Retinal pigment epithelial cell (primary cell): ENCODE measurements around the gene TASL.

Source experiments
- DNase-seq: peaks from one replicate; pipeline ENCODE4 v3.0.0-alpha.2; 2010; ENCODE audit warnings: low read depth
- H3K4me3 ChIP-seq: 2 replicates; pipeline ENCODE4 v1.5.1; 2011; ENCODE audit warnings: mild to moderate bottlenecking, low read length, control low read depth, moderate library complexity
- TF ChIP-seq, protein P1 (sequence below): conservative IDR thresholded peaks from 2 replicates; pipeline ENCODE4 v1.5.1; 2011; ENCODE audit warnings: low read depth, low read length, control low read depth, inconsistent platforms

Gene TASL

DNA sequence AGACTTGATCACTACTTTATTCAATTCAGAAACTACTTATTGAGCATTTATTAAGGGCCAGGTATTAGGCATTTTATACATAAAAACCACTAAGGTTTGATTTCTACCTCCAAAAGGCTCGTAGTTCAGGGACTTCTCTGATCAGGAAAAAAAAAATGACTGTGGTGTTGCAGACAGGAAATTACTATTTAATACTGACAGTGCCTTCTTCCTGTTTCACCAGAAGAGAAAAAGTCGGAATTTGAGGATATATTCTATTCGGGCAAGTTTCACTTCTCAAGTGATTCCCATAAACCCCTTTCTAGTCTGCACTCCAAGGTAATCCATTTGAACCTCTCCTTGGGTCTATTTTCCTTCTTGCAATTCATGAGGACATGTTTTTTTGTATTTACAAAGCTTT lies 15.3 kb upstream of the TASL start:
- DNase-seq, result no peak
- TF ChIP-seq, protein P1, sequence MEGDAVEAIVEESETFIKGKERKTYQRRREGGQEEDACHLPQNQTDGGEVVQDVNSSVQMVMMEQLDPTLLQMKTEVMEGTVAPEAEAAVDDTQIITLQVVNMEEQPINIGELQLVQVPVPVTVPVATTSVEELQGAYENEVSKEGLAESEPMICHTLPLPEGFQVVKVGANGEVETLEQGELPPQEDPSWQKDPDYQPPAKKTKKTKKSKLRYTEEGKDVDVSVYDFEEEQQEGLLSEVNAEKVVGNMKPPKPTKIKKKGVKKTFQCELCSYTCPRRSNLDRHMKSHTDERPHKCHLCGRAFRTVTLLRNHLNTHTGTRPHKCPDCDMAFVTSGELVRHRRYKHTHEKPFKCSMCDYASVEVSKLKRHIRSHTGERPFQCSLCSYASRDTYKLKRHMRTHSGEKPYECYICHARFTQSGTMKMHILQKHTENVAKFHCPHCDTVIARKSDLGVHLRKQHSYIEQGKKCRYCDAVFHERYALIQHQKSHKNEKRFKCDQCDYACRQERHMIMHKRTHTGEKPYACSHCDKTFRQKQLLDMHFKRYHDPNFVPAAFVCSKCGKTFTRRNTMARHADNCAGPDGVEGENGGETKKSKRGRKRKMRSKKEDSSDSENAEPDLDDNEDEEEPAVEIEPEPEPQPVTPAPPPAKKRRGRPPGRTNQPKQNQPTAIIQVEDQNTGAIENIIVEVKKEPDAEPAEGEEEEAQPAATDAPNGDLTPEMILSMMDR, result no peak
- H3K4me3 ChIP-seq, result no peak overlapping the region

DNA sequence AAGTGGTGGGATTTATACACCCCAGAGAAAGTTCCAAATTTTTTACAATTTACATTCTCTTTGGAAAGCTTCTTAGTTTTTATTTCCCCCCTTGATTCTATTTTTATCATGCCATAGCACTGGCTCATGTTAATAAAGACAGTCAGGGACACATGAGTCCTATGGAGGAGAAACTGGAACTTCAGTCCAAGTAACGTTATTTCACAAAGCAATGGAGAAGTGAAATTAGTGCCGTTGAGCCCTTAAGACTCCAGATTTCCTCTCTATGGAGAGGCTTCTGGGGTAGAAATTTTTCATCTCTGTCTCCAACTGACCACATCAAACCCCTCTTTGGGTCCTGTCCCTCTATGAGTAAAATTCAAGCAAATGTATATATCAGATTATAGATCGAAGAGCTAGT lies 12.8 kb upstream of the TASL start:
- no peak for DNase-seq
- TF ChIP-seq, protein P1, result no peak

DNA sequence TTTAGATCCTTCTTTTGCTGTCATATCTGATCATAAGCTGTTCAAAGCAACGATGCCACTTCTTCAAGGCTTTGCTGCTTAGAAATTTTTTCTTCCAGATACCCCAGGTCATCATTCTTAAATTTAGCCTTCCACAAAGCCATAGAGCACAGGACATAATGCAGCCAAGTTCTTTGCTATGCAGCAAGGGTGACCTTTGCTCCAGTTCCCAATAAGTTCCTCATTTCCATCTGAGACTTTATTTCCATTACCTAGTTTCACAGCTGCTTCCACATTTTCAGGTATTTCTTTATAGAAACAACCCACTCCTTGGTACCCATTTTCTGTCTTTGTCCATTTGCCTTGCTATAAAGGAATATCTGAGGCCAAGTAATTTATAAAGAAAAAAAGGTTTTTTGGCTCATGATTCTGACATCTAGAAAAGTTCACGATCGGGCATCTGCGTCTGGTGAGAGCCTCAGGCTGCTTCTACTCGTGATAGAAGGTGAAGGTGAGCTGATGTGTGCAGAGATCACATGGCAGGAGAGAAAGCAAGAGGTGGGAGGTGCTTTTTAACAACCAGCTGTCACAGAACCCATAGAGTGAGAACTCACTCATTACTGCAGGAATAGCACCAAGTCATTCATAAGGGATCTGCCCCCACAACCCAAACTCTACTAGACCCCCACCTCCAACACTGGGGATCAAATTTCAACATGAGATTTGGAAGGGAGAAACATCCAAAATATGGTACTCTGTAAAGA lies 11.8 kb upstream of the TASL start:
- no peak for DNase-seq
- TF ChIP-seq, protein P1, result no peak
- no peak overlapping the region for H3K4me3 ChIP-seq

More for the DNA sequence above, 12.8 kb upstream of the TASL start:
- no peak overlapping the region for H3K4me3 ChIP-seq

DNA sequence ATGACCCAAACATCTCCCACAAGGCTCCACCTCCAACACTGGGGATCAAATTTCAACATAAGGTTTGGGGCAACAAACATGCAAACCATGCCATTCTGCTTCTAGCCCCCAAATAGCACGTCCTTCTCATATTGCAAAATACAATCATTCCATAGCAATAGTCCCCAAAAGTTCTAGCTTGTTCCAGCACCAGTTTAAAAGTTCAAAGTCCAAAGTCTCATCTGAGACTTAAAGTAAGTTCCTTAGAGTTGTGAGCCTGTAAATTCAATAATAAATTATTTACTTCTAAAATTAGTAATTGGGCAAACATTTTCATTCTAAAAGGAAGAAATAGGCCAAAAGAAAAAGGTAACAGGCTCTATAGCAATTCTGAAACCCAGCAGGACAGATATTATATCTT lies 8.9 kb upstream of the TASL start:
- TF ChIP-seq, protein P1, result no peak
- no peak overlapping the region for H3K4me3 ChIP-seq
- no peak for DNase-seq

DNA sequence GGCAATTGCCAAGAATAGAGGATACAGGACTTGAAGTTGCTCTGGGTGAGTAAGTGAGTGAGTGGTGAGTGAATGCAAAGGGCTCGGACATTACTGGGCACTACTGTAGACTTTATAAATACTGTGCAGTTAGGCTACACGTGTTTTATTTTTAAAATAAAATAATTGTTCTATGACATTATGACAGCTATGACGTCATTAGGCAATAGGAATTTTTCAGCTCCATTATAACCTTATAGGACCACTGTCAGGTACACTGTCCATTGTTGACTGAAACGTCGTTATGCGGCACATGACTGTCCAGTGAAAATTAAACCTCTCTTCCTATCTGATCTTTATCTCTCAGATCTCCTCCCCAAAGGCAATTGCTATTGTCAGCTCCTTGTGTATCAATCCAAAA lies 5.1 kb upstream of the TASL start:
- TF ChIP-seq, protein P1, result no peak
- no peak for DNase-seq
- H3K4me3 ChIP-seq, result no peak overlapping the region

DNA sequence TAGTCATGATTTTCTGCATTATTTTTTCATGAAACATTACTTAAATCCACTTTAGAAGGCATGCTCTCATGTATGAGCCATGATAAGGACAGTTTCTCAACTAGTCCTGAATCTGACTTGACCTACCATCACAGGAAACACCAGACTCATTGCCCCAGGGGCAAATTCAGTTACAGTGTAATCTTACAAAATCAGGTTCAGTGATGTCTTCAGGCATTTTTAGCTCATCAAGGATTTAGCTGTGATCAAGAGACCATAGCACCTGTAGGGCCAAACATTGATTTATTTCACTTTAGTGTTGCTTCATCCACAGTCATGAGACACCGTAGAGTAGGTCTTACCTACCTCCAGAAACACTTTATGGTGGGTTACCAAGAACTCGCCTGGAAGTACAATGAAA lies 3.1 kb upstream of the TASL start:
- H3K4me3 ChIP-seq, result no peak overlapping the region
- DNase-seq, result no peak
- TF ChIP-seq, protein P1, result no peak

DNA sequence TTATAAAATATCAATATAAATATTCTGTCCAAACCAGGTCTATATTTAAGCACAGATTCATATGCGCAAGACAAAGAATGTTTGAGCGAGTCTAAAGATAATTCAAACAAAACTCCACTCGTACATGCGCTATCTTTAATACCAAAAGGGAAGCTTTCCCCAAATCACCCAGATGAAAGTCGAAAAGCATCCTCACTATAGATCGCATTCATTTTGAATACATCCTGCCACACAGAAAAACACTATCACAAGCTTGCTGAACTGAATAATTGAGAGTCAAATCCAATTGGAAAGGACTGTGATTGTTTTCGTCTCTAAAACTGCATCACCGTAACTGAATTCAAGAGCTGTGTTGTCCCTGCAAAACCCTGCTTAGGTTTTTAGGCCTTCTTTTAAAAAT lies 685 bp downstream of the TASL start:
- DNase-seq, result no peak
- TF ChIP-seq, protein P1, result no peak
- H3K4me3 ChIP-seq, result no peak overlapping the region
